Activated naive CD4-positive, alpha-beta T cell treated with anti-CD3 and anti-CD28 coated beads, Interleukin-2, amount 50 U/mL, for 16 hours (primary cell): ENCODE results near the gene CDK17.
"Not testable (repeated sequence)": the region's sequence is repeated elsewhere in the genome, so short reads cannot be mapped to it uniquely, and the experiment has no call there.

ENCODE experiments used
- DNase-seq: peaks from one replicate; pipeline ENCODE4 v3.0.0-alpha.2; 2020

Gene CDK17

GRCh38 chr12:96347130-96347699 is 53.0 kb downstream of the CDK17 start:
- DNase-seq: no peak

DNA sequence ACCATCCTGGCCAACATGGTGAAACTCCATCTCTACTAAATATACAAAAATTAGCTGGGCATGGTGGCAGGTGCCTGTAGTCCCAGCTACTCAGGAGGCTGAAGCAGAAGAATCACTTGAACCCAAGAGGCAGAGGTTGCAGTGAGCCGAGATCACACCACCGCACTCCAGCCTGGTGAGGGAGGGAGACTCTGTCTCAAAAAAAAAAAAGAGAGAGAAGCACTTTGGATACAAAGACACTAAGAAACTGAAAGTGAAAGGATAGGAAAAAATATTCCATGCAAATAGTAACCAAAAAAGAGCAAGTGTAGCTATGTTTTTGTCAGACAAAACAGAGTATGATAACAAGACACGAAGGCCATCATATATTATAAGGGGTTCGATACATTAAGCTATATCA is 53.5 kb downstream of the CDK17 start:
- DNase-seq: not testable (repeated sequence)

DNA sequence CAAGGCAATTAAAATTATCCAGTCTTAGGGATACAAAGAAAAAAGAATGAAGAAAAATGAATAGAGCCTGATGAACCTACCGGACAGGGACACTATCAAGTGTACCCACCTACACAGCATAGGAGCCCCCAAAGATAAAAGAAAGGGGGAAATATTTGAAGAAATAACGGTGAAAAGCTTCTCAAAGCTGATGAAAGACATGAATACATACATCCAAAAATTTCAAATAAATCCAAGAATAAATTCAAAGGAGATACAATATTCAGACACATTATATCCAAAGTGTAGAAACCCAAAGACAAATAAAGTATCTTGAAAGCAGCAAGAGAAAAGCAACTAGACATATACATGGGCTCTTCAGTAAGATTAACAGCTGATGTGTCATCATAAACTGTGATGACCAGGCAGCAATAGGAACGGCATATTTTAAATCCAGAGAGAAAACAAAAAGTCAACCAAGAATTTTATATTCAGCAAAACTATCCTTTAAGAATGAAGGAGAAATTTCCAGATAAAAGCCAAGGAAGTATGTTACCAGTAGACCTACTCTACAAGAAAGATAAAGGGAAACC is 56.0 kb downstream of the CDK17 start:
- no peak for DNase-seq

DNA sequence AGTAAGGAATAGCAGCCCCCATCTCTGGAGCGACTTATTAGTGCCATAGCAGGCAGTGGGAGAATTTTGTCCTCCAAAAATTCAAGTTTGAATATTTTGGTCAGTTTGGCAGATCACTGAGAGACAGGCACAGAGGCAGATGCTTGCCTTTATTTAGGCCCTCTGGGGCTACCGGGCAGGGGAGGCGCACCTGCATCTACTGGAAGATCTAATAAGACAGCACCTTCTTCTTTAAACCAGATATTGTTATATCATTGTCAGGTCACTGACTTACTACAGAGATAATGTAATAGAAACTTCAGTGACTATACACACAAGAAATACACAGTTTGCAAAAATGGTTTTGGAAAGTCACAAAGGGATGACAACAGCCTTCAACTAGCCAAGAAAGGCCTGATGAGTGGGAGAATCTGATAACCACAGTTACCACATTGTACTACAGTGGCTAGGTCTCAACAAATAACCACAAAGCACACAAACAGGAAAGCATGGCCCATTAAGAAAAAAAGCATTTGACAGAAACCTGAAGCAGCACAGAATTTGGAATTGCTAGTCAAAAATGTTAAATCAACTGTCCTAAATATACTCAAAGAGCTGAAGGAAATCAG is 56.8 kb downstream of the CDK17 start:
- no peak for DNase-seq

DNA sequence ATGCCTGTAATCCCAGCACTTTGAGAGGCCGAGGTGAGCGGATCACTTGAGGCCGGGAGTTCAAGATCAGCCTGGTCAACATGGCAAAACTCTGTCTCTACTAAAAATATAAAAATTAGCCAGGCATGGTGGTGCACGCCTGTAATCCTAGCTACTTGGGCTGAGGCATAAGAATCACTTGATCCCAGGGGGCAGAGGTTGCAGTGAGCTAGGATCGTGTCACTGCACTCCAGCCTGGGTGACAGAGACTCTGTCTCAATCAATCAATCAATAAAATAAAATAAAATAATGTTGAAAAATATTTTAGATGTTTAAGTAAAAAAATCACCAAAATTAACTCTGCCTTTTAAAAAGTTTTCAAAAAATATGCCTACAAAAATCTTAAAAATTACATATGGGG is 60.6 kb downstream of the CDK17 start:
- not testable (repeated sequence) for DNase-seq

GRCh38 chr12:96338852-96339471 is 61.3 kb downstream of the CDK17 start:
- no peak for DNase-seq

DNA sequence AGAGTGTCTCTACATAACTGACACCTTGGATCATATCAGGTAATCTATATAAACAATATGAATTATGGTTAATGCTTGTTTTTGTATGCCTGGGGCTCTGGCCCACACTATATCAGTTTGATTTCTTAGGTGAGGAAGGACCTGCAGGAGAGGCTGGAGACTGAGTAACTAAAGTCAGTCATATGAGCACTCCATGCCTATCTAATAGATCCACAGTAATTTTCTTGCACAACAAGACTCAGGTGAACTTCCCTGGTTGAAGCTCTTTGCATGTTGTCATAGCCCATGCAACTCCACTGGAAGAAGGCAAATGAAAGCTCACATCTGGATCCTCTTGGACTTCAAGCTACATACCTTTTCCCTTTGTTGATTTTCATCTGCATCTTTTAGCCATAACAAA is 62.3 kb downstream of the CDK17 start:
- DNase-seq: no peak

- no peak for DNase-seq
Measured at GRCh38 chr12:96336489-96336888, 63.8 kb downstream of the CDK17 start.

DNA sequence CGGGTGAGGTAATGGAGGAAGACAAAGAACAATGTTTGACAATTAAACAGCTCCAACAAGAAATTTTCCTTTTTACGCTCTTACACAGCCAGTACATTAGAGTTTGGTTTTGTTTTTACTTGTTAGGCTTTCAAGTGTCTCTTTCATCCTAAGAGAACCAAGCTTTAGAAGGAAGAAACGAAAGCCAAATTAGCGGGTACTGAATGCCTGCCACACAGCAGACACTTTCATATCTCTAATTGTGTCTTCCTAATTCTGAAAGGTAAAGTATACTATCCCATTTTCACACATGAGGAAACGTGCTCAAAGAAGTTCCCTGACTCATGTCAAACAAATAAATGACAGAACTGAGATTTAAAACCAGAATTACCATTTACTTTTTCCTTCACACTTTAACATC is 65.0 kb downstream of the CDK17 start:
- DNase-seq: no peak

GRCh38 chr12:96334502-96334901 is 65.7 kb downstream of the CDK17 start:
- no peak for DNase-seq

DNA sequence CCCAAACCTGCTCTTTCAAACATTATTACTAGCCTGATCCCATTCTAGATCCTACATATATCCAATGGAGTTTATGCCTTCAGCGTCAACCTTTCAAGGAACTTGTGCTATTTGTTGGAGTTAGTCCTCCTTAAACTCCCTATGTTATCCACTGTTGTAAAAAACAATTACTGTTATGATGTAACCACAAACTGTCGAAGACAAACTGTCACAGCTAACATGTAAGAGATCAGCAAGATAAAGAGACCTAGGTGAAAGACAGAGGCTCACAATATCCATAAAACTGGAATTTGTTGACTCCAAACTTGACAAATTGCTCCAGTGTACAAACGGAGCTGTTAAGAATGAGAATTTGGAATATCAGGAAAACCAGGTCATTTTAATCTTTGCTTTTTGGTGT is 70.7 kb downstream of the CDK17 start:
- no peak for DNase-seq

GRCh38 chr12:96329018-96329417 is 71.2 kb downstream of the CDK17 start:
- no peak for DNase-seq

DNA sequence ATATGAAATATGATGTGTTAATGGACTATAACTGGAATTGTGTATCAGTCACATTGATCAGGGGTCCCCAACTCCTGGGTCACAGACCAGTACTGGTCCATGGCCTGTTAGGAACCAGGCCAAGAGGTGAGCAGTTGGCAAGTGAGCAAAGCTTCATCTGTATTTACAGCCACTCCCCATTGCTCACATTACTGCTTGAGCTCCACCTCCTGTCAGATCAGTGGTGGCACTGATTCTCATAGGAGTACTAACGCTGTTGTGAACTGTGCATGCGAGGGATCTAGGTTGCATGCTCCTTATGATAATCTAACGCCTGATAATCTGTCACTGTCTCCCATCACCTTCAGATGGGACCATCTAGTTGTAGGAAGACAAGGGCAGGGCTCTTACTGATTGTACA is 72.3 kb downstream of the CDK17 start:
- DNase-seq: no peak

- DNase-seq: no peak
Measured at GRCh38 chr12:96327346-96327745, 72.9 kb downstream of the CDK17 start.

DNA sequence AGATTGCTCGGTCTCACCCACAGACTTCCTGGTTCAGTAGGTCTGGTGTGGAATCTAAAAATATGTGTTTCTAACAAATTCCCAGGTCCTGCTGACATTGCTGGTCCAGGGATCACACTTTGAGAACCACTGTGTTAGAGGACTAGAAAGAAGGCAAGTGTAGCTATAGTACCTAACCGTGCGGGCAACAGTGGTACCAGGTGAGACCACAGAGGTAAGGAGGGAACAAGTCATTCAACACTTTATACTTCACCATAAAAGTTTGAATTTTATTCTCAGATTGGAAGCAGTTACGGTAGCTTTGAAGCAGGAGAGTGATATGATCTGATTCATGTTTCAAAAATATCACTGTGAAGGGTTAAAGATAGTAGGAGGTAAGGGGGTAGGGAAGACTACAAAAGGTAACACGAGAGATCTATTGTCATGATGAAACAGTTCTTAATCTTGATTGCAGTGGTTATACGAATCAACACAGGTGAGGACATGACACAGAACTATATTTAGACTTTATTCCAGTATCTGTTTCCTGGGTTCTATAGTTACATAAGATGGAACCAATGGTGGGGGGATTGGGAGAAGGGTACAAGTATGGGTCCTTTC is 73.5 kb downstream of the CDK17 start:
- no peak for DNase-seq

DNA sequence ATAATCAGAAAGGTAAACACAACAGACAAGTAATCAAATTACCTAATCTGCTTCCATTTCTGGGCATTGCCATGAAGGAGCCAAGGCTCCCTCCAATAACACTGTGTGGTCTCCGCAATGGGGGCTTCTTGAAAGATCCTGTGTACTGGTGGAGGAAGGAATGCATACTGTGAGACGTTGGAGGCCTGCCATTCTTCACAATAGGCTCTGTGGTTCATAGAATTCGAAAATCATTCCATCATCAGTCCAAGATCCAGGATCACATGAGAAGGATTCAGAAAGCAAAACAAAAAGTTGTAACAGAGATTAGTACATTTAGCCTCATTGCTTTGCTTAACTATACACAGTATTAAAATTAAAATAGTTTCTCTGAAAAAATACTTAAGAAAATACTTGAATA is 76.3 kb downstream of the CDK17 start:
- no peak for DNase-seq

- no peak for DNase-seq
Measured at GRCh38 chr12:96322720-96323119, 77.5 kb downstream of the CDK17 start.

DNA sequence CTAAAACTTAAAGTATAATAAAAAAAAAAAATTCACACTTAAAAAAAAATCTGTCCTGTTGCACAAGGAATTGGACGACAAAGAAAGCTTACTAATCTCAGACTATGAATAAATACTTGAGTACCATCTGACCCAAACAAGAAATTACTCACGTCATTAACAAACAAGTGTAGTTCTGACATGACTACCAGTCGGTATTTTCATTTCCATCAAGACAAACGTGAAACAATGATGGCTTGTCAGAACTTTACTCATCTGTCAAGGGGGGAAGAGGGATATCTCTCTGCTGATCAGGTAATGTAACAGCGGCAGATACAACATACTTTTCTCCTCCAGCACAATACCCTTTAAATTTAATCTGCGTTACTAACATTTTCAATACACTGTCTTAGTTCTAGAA is 78.3 kb downstream of the CDK17 start:
- DNase-seq: no peak

- DNase-seq: not testable (repeated sequence)
Measured at GRCh38 chr12:96317801-96318200, 82.4 kb downstream of the CDK17 start.

- not testable (repeated sequence) for DNase-seq
Measured at GRCh38 chr12:96315741-96316481, 84.3 kb downstream of the CDK17 start.

- DNase-seq: no peak
Measured at GRCh38 chr12:96314723-96315122, 85.5 kb downstream of the CDK17 start.

DNA sequence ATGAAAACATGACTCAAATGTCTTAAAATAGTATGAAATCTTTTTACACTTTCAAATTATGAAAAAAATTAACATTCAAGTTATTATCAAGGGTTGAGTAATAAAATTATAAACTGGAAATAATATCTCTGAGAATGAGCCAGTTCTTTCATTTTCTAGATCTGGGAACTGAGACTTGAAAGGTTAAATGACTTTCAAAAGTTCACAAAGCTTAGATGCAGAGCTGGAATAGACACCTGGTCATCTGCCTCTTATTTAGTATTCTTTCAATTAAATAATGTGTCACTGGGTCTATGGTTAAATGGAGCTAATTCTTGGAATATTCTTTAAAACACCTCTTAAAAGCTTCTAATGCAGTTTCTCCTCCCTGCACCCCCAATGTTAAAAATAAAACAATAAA is 86.6 kb downstream of the CDK17 start:
- no peak for DNase-seq

DNA sequence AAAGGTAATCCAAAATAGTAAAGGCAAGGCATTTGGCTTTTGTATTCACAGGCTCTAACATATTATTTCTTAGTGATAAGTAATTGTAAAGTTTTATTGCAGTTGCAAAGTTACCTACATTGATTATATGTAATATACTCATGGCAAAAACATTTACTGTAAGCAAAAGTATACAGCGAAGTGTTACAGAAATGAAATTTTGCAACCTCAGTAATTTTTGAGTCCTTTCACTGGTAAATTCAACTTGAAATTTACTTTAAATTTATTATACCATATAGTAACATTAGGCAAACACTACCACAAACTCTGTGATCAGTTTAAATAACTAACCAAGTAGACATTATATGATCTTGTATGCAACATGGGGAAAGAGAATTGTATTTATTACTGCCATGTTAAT is 89.0 kb downstream of the CDK17 start:
- DNase-seq: no peak
